ENCODE results near the gene AAMDC.
"Not testable (repeated sequence)": the region's sequence is repeated elsewhere in the genome, so short reads cannot be mapped to it uniquely, and the experiment has no call there.

DNA sequence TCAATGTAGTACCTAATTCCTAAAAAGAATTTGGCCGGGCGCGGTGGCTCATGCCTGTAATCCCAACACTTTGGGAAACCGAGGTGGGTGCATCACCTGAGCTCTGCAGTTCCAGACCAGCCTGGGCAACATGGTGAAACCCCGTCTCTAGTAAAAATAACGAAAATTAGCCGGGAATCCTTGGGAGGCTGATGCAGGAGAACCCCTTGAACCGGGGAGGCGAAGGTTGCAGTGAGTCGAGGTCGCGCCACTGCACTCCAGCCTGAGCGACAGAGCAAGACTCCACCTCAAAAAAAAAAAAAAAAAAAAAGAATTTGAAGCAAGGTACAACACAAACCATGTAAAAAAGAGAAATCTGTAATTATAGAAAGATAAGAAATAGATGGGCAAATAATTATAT lies 1.2 kb downstream of the AAMDC start:
- not testable (repeated sequence) for TF ChIP-seq EZH2phosphoT487 (conservative IDR thresholded peaks at IDR 0.05; ENCODE audit: low read length)
- TF ChIP-seq, protein P1, sequence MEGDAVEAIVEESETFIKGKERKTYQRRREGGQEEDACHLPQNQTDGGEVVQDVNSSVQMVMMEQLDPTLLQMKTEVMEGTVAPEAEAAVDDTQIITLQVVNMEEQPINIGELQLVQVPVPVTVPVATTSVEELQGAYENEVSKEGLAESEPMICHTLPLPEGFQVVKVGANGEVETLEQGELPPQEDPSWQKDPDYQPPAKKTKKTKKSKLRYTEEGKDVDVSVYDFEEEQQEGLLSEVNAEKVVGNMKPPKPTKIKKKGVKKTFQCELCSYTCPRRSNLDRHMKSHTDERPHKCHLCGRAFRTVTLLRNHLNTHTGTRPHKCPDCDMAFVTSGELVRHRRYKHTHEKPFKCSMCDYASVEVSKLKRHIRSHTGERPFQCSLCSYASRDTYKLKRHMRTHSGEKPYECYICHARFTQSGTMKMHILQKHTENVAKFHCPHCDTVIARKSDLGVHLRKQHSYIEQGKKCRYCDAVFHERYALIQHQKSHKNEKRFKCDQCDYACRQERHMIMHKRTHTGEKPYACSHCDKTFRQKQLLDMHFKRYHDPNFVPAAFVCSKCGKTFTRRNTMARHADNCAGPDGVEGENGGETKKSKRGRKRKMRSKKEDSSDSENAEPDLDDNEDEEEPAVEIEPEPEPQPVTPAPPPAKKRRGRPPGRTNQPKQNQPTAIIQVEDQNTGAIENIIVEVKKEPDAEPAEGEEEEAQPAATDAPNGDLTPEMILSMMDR (IDR thresholded peaks at IDR 0.05; ENCODE audit: insufficient read depth, low read length, poor library complexity, severe bottlenecking), result not testable (repeated sequence)
